Measurements from ENCODE around the gene RAB6A.
"Not testable (repeated sequence)": the region's sequence is repeated elsewhere in the genome, so short reads cannot be mapped to it uniquely, and the experiment has no call there.

Gene RAB6A

DNA sequence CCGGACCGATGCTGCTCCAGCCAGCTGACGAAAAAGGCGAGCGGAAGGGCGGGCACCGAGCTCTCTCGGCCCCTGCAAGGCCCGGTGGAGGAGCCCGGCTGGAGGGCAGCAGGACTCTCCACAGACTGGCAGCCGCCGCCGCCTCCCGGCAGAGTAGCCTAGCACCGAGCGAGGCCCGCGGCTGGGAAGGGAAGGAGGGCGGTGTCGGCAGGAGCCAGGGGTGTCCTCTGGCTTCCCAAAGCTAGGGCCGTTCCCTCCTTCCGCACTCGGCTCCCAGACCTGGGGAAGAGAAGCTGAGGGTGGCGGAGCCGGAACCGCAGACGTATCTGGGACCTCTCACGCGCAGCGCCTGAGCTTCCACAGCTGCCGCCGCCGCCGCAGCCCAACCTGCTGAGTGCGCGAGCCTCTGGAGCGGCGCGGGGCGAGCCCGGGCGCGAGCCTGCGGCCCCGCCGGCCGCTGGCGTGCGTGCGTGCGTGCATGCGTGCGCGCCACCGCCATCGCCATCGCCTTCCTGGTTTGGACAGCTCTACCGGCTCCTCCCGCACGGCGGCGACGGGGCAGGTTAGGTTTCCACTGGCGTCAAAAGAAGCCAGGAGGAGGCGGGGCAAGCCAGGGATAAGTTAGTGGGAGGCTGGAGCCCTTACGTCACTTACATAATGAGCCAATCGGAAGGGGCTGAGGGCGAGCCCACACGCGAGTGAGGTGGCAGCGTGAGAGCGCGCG lies at the start of gene RAB6A:
Gene RAB6A, minus strand, starts transcription at position 396 of the 724 bp plus-strand sequence. CDS start 439 bp downstream, outside the sequence.
- peak; percentile 100 for DNase-seq

DNA sequence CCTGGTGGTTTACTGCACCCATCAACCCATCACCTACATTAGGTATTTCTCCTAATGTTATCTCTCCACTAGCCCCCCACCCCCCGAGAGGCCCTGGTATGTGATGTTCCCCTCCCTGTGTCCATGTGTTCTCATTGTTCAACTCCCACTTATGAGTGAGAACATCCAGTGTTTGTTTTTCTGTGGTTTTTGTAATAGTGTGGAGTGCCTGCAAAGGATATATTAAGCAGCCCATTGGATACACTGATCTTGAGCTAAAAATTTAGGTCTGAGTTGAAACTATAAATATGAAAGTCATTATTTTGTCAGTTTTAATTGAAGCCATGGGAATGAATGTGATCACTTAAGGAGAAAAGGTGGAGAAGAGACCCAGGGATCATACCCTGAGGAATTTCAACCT lies 49.8 kb upstream of the RAB6A start:
- no peak for DNase-seq

DNA sequence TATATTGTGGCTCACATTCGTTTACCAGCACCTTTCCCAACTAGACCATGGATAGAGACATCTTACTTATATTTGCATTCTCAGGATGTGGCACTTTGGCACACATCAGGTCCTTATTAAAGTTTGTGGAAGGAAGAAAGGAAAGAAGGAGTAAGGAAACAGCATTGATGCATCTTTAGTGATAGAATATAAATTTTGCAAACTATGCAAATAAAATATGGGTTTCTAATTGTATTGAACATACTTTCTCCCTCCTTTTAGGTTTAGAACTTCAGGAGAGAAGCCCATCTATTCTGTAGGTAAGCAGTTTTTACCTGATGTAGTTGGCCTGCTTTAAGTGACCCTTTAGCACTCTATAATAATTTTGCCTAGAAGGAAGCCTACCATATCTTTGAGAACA lies 47.2 kb upstream of the RAB6A start:
- no peak for DNase-seq

DNA sequence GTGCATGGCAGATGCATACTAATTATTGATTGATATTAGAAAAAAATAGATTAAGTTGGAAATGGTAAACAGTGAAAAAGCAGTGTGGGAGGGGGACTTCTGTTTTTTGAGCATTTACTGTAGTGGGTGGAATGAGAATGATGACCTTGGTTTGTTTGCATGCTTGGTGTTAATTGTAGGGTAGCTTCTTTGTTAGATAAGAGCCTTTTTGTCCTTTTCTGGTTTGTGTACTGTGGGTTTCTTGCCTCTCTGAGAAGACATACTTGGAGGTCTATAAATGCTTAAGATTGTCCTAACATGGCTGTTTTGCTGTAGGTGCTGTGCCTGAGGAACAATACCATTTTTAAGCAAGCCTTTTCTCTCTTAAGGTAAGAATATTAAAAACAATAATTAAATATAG lies 43.8 kb upstream of the RAB6A start:
- no peak for DNase-seq

DNA sequence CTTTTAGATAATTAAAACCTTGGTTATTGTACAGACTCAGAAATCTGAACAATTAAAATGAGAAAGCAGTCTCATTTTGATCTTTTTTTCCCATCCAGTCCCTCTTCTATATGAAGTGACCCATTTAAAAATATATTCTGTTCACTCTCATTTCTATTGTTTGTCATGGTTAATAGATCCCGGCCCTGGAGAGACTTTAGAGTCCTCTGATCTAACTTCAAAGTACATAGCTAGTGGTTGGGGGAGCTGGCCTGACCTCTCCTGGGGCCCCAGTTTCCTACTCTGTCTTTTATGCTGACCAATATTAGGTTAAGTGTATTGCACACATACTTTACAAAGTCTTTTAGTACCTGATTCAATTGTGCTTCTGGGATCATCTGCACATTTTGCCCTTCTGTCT lies 40.3 kb upstream of the RAB6A start:
- DNase-seq: no peak

DNA sequence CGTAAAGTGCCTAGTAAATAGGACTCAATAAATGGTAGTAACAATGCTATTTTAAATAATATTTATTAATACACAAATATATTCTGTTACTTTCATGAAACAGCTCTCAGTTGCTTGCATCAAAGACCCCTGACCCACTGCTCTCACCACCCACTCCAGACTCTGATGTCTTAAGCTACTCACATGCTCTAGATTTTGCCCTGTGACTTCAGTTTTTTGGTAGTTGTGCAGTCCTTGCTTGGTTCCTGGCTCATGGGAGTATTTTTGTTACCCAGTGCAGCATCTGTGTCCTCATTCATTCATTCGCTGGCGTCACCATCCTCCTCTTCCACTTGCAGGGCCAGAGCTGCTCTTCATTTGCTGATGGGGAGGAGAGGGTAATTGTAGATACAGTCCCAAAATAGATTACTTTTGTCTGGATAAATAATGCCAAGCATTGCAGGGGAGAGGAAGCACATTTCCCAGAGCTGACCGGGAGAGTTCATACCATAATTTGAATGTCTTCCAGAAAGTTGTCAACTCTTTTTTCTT lies 39.5 kb upstream of the RAB6A start:
- no peak for DNase-seq

DNA sequence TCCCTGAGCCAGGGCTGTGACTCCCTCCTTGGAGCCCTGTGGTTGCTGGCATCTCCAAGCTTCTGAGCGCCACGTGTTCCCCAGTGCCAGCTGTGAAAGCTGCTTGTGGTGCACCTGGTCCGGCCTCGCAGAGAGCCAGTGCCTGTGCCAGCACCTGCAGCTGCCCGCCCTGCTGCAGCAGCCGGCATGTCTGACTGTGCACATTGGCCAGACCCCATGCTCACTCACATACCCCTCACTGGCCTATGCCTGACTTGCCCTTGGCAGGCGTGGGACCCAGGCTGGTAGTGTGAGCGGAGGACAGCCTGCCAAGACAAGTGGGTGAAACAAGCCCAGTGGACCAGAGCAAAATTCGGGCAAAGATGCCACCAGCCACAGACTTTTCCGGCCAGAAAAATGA lies 36.6 kb upstream of the RAB6A start:
- DNase-seq: no peak

DNA sequence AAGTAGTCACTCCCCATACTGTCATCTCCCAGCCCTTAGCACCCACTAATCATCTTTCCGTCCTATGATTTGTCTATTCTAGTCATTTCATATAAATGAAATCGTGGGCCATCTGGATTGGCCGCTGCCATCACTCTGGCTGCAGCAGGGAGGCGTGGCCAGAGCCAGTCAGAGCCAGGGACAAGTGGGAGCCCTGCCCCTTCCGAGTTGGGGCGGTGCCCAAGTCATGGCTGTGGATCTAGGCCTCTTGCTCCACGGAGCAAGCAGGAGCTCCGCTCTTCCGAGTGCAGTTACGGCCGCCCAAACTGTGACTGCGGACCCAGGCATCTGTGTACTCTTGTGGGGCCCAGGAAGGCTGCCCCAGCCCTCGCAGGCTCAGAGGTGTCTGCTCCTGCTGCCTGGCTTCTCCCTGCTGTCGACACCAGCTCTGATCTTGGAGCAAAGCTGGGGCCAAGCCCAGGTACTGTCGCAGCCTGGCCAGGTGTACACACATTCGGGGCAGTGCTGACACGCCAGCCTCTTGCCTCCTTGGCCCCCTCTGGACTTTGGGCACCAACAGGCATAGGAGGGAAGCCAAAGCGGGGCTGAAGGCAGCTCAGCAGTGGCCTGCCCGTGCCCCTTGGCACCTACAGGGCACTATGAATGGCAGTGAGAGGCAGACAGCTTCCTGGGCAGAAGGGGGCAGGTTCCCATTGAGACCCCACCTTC lies 35.2 kb upstream of the RAB6A start:
- DNase-seq: no peak

DNA sequence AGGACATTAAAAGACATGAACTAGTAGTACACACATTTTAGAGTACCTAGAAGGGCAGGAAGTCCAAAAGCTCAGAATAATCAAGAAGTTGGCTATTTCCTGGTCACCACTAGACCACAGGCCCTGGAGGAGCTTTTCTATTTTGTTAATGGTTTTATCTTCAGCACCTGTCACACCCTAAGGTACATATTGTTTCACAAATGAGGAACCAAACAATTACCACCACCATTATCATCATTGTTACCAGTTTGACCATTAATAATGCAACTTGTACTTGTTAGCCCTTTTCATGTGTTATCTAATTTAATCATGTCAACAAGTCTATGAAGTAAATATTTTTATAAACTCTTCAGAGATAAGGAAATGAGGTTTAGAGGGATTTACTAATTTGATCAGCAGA lies 31.7 kb upstream of the RAB6A start:
- DNase-seq: no peak

DNA sequence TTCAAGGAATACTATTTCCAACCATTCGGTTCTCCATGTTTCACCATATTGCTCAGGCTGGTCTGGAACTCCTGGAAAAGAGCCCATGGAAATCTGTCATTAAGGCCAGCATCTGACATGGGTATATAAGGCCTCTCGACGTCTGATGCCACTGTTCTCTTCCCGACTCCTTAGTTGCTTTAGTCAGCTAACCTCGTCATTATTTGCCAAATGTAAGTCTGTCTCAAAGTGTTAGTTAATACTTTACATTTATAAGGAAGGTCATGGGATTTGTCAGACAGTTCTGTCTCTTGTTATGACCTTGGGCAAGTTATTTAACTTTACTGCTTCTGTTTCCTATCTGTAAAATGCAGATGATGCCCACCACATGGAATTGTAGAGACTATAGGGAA lies 28.4 kb upstream of the RAB6A start:
- DNase-seq: no peak

DNA sequence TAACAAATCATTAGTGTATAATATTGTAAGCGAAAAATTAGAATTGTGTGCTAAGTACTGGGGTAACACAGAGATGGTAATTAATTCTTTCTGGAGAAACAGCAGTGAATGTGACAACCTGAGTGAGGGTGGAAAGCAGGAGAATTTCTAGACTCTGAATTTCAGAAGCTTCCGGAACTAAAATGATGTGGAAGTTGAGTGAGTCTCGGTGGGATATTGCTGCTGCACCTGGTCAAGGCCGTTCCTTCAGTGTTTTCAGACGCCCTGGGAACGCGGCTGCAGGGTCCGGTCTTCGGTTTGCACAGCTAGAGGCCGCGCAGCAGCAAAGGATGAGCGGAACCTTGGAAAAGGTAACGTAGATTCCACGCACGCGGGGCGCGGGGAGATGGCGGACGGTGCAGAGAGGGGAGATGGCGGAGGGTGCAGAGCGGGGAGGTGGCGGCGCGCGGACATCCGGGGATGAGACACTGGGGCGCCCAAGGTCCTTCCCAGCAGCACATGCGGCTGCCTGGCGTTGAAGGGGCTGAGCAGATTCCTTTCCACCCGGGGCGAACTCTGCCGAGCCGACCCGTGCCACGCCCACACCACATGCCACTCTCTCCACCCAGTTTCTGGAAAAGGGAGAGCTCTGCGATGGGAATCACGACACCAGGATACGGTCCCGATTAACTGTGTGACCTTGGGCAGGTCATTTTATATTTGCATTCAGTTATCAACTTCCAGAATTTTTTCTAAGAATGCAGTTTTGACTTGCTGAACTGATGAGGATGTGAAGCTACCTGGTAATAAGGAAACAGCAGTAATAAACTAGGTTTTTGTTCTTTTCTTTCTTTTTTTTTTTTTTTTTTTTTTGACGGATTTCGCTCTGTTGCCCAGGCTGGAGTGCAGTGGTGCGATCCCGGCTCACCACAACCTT lies 27.0 kb upstream of the RAB6A start, which contains the start of gene MRPL48:
Gene MRPL48, plus strand, starts transcription at position 232 of the 916 bp plus-strand sequence. Its CDS starts 98 bp downstream, at position 330.
- peak; percentile 91 for DNase-seq

DNA sequence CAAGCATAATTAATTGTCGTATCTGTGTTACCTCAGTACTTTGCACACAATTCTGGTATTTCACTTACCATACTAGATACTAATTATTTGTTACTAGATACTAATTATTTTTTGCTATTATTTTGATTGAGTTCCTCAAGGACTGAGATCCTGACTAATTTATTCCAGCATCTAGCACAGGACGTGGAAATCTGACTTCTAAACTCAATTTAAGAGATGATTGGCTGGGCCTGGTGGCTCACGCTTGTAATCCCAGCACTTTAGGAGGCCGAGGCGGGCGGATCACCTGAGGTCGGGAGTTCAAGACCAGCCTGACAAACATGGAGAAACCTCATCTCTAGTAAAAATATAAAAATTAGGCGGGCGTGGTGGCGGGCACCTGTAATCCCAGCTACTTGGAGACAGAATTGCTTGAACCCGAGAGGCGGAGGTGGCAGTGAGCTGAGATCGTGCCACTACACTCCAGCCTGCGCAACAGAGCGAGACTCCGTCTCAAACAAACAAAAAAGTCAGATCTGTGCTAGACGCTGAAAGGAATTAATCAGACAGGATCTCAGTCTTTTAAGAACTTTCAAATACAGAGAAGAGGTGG lies 26.3 kb upstream of the RAB6A start:
- DNase-seq: no peak

DNA sequence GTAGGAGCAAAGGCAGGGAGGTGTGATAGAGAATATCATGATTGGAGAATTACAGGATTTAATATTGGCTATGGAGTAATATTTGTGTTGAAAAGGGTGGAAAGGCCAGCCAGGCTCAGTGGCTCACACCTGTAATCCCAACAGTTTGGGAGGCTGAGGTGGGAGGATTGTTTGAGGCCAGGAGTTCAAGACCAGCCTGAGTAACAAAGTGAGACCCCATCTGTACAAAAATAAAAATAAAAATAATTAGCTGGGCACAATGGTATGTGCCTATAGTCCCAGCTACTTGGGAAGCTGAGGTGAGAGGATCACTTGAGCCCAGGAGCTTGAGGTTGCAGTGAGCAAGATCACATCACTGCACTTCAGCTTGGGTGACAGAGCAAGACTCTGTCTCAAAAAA lies 24.6 kb upstream of the RAB6A start:
- DNase-seq: not testable (repeated sequence)

DNA sequence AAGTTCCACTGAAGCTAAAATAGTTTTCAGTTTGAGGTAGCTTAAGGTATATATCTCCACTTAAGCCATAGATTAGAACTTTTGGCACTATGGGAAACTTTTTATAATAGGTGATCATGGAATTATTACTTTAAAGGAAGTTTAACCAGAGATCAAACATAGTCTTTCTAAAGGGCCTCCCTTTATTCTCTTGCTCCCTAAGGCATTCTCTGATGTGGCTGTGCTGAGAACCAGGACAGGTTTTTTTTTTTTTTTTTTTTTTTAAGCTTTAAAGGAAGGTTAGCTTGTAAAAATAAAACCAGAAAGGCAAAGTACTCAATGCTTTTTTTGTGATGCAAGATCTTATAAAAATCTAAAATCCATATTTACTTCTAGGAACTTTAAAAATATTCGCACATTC lies 23.9 kb upstream of the RAB6A start:
- no peak for DNase-seq

DNA sequence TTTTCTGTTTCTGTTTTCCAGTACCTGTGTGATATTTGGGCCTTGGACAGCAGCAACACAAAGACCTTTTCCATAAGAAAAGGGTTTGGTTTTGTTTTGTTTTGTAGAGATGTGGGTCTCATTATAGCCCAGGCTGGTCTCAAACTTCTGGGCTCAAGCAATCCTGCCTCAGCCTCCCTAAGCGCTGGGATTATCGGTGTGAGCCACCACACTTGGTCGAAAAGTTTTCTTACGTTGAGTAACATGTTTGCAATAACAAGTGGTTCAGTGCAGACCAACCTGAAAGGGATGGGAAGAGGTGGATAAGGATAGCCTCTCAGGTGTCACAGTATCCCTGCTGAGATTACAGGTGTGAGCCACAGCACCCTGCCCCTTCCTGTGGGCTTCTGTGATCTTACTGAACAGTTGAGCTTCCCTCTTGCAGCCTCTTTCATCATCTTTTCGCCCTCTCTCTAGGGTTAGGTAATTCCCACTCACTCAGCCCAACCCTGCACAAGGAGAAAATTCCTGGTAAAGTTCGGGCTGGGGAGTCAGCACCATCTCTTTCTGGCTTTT lies 23.3 kb upstream of the RAB6A start:
- DNase-seq: no peak

DNA sequence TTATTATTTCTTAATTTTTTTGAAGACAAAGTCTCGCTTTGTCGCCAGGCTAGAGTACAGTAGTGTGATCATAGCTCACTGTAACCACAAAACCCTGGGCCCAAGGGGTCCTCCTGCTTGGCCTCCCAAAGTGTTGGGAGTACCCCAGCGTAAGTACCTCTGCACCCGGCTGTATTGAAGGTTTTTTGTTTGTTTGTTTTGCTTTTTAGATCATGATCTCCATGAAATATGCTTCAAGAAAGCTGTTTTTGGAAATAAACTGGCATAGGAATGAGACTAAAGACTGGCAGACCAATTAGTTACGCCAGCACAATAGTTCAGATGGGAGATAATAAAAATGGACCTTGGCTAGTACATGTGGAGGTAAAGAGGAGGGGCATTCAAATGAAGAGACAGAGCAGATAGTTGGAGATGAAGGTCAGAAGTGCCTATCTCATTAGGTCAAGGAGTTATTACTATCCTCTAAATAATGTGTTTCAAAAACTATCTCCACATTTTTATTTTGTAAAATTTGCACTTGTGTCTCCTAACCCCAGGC lies 22.7 kb upstream of the RAB6A start:
- no peak for DNase-seq

DNA sequence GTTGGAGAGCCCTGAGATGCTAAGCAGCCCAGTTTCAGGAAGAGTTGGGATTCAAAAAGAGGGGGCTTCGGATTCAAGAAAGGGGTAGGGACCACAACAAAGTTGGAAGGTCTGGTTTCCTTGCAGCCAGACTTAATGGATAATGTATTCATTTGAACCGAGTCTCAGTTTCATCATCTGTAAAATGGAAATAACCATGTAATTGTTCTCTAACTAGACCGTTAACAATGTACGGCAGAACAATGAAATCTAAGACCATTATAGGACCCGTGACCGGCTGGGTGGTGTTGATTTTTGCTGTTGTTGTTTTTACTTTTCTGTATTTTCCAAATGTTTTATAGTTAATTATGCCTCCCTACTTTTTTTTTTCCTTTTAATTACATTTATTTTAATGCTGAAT lies 20.4 kb upstream of the RAB6A start:
- DNase-seq: no peak

DNA sequence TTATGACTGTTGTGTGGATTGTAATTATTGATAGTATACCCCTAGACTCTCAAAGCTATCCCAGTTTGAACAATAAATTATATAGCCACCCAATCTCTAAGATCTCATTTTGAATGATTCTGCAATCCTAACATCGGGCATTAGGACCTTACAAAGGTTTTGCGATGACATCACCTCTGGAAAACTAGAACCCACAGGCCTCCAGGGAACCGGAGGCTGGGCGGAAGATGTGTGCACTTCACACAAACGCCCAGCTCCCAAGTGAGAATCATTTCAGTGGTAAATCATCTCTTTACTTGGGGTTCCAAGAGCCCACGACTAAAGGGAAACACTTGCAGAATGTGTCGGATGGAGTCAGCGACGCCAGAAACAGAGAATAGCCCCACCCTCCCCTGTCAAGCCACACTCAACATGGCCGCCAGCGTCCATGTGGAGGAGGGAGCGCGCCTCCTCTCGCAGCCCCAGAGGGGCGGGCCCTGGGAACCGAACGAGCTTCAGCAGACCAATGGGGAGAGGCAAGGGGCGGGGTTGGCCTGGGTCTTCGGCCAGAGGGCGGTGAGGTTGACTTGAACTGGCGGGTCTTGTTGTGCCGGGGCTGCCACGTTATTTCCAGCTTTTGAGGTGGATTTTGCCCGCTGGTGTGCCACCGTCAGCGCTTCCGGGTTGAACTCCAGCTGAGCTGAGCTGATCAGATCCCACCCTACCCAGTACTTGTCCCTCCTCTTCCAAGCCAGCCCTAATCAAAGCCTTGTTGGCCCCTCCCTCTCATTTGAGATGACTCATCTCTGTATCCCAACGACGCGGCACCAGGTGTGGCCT lies 18.4 kb upstream of the RAB6A start:
- peak; percentile 99 for DNase-seq

DNA sequence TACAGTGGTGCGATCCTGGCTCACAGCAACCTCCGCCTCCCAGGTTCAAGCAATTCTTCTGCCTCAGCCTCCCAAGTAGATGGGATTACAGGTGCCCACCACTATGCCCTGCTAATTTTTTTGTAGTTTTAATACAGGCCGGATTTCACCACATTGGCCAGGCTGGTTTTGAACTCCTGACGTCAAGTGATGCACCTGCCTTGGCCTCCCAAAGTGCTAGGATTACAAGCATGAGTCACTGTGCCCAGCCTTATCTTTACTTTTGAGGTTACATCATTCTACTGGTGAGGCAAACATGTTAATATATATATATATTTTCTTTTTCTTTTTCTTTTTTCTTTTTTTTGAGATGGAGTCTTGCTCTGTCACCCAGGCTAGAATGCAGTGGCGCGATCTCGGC lies 9.9 kb upstream of the RAB6A start:
- not testable (repeated sequence) for DNase-seq

DNA sequence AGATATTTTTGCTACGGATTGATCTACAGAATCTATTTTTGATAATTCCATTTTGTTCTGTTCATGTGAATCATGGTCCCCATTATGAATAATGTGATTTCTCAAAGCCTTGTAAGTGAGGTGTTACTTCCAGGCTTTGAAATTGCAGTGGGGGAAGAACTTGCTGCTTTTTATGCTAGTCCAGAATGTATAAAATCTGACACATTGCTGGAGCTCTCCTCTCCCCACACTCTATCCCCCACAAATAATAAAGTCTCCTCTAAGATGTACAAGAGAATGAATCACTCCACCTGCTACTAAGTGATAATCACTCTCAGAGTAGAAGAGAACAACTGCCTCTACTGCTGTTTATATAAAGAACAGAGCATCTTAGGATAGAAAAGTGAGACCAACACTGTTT lies 5.9 kb upstream of the RAB6A start:
- no peak for DNase-seq

DNA sequence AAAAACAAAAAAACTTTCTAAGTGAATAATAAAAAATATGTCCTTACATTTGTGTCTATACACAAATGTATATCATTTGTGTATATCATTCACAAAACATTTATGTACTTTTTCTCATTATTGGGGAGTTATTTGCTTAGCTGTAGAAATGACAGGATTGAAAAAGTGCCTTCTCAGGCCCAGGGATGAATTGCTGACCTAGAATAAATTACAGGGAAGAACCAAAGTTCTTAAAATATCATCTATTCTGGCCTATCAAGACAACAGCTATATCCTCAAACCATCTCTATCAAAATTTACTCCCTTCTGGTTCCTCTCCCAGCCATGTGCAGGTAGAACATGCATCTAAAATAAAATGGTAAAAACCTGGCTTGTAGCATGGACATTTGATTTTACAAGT lies 1.9 kb upstream of the RAB6A start:
- DNase-seq: no peak

Measured in CD4-positive, alpha-beta T cell treated with Interleukin-6 for 4 hours (primary cell).